ENCODE measurements around the gene SLC45A3.
"Not testable (repeated sequence)": the region's sequence is repeated elsewhere in the genome, so short reads cannot be mapped to it uniquely, and the experiment has no call there.

SLC45A3 gene

GRCh38 chr1:205667909-205668643, 12.2 kb downstream of the SLC45A3 start:
- DNase-seq, result no peak

- DNase-seq, result no peak
These were observed 13.7 kb downstream of the SLC45A3 start for GRCh38 chr1:205666372-205667166.

GRCh38 chr1:205665201-205666045, 14.9 kb downstream of the SLC45A3 start:
- DNase-seq, result no peak

GRCh38 chr1:205664399-205665017, 15.8 kb downstream of the SLC45A3 start:
- no peak for DNase-seq

- DNase-seq, result no peak
These were observed 16.9 kb downstream of the SLC45A3 start for GRCh38 chr1:205663286-205663936.

- DNase-seq, result no peak
These were observed 17.5 kb downstream of the SLC45A3 start for GRCh38 chr1:205662791-205663190.

- DNase-seq, result no peak
These were observed 18.1 kb downstream of the SLC45A3 start for GRCh38 chr1:205662135-205662738.

GRCh38 chr1:205661429-205662134, 18.7 kb downstream of the SLC45A3 start:
- DNase-seq, result no peak

- no peak for DNase-seq
These were observed 19.9 kb downstream of the SLC45A3 start for GRCh38 chr1:205660361-205660760.

- DNase-seq, result peak in 1 of 2 experiments; percentile 21
These were observed 21.2 kb downstream of the SLC45A3 start for GRCh38 chr1:205658943-205659581.

GRCh38 chr1:205656236-205656635, 24.1 kb downstream of the SLC45A3 start:
- no peak for DNase-seq

GRCh38 chr1:205652984-205653383, 27.3 kb downstream of the SLC45A3 start:
- no peak for DNase-seq

GRCh38 chr1:205650241-205650640, 30.1 kb downstream of the SLC45A3 start:
- DNase-seq, result no peak

- DNase-seq, result no peak
These were observed 34.8 kb downstream of the SLC45A3 start for GRCh38 chr1:205645519-205645918.

GRCh38 chr1:205642679-205643307, 37.5 kb downstream of the SLC45A3 start:
- DNase-seq, result no peak

GRCh38 chr1:205639567-205639966, 40.7 kb downstream of the SLC45A3 start:
- DNase-seq, result no peak

GRCh38 chr1:205637854-205638468, 42.3 kb downstream of the SLC45A3 start:
- DNase-seq, result no peak

- DNase-seq, result no peak
These were observed 43.6 kb downstream of the SLC45A3 start for GRCh38 chr1:205636732-205637131.

GRCh38 chr1:205636138-205636530, 44.2 kb downstream of the SLC45A3 start:
- not testable (repeated sequence) for DNase-seq

Data from SW 1271 (cell line).